Gastroesophageal sphincter (tissue), 3 donors: ENCODE results near the gene C20orf202.

Source experiments
- CTCF ChIP-seq, 4 experiments: fragments of 200-600 bp in 2 of 4; fragments of 450-650 bp in 2 of 4; sonication (generic) in 1 of 4; IDR thresholded peaks; one replicate each; pipeline ENCODE4 v1.5.1; 2017 to 2019; ENCODE audit warnings: antibody characterized with exemption in 4 of 4, mild to moderate bottlenecking in 2 of 4, moderate library complexity in 2 of 4
- EP300 ChIP-seq: sonication (generic); formaldehyde crosslinking; IDR thresholded peaks from one replicate; pipeline ENCODE4 v1.6.1; 2017; ENCODE audit warnings: antibody characterized with exemption, mild to moderate bottlenecking
- POLR2A ChIP-seq, 2 donors: fragments of 450-650 bp; IDR thresholded peaks; one replicate each; pipeline ENCODE4 v1.6.1; 2017; ENCODE audit warnings: antibody characterized with exemption in 2 of 2, mild to moderate bottlenecking in 2 of 2, moderate library complexity in 1 of 2

GRCh38 chr20:1177680-1178079 lies 25.6 kb upstream of the C20orf202 start:
- TF ChIP-seq CTCF (IDR thresholded peaks at IDR 0.05): no peak
- no peak for TF ChIP-seq EP300
- no peak for TF ChIP-seq POLR2A (IDR thresholded peaks at IDR 0.05)
